Measurements from ENCODE around the gene KRT16.
"Not testable (repeated sequence)": the region's sequence is repeated elsewhere in the genome, so short reads cannot be mapped to it uniquely, and the experiment has no call there.

KRT16 gene

DNA sequence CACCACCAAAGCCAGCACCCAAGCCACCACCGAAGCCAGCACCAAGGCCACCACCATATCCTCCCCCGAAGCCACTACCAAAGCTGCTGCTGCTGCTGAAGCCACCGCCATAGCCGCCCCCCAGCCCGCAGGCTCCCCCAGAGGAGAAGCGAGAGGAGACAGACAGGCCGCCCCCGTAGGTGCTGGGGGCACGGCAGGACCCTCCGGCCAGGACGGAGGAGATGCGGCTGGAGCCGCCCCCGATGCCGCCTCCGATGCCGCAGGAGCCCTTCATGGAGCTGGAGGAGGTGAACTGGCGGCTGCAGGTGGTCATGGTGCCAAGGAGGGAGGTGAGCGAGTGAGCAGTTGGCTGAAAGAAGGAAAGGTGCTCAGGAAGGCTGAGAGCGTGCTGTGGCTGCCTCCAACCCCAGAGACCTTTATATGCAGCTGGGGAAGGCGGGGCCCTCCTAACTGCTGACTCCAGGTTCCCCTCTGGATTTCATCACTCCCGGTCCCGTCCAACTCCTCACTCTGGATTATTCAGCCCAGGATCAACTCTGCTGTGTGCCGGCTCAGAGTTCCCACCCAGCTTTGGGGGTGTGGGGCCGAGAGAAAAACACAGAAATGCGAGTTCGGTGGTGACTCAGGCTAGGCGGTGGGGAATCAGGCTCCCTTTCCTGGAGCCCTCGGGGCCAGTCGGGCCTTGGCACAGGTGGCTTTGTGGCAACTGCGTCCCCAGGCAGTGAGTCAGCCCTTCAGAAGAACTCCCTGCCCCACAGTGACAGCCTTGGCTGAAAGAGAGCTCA, at the start of gene KRT16:
KRT16 (minus strand) TSS at position 392 of the 785 bp plus-strand sequence; CDS start at position 313, 79 bp downstream.
- DNase-seq, result not testable (repeated sequence)

DNA sequence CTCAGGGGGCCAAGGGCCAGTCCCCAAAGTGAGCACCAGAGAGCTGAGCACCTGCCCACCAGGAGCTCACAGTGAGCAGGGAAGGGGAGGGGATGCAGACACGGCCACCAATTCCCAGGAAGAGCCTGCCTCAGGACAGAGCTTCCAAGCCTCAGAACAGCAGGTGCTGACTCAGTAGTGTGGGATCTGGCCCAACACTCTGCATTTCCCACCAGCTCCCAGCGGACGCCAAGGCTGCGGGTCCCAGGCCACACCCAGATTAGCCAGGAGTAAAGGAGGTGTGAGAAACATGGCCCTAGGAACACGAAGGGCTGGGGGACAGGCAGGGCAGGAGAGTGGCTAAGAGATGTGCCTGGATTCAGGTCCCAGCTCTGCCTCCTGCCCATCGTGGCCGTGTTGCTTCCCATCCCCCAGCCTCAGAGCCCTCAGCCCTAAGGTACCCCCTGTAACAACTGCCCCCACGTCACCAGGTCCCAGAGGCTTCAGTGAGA, 47.7 kb upstream of the KRT16 start:
- no peak for DNase-seq

DNA sequence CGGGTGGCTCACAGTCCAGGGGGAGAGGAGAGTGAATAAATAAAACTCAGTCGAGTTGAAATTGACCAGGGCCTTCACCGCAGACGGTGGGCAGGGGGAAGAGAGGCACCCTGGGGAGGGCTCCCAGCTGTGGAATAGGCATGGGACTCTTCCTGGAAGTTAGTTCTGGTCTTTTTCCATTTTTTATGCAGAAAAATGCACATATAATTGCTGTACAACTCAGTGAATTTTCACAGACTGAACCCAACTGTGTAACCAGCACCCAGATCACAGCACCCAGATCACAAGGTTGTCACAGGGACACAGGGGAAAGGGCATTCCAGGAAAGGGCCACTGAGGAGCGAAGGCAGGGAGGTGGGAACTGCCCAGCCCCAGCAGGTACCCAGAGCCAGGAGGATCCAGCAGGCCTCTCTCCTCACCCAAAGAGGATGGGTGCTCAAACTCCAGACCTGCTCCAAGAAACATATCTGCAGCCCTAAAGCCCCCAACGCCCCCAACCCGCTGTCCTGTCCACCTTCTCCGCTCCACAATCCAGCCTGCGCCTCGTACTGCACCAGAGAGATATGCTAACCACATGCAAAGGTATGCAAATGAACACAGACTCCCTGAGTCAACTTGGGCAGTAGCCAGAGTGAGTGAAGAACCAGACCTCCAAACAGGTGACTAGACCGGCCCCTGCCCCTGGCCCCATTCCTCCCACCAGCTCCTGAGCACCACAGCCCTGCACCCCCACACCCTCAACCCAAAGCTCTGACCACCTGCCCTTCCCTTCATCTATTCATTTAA, 47.1 kb upstream of the KRT16 start:
- no peak for DNase-seq

GRCh38 chr17:41658846-41659245, 46.3 kb upstream of the KRT16 start:
- no peak for DNase-seq

- no peak for DNase-seq
Observed at GRCh38 chr17:41657936-41658335, 45.4 kb upstream of the KRT16 start.

DNA sequence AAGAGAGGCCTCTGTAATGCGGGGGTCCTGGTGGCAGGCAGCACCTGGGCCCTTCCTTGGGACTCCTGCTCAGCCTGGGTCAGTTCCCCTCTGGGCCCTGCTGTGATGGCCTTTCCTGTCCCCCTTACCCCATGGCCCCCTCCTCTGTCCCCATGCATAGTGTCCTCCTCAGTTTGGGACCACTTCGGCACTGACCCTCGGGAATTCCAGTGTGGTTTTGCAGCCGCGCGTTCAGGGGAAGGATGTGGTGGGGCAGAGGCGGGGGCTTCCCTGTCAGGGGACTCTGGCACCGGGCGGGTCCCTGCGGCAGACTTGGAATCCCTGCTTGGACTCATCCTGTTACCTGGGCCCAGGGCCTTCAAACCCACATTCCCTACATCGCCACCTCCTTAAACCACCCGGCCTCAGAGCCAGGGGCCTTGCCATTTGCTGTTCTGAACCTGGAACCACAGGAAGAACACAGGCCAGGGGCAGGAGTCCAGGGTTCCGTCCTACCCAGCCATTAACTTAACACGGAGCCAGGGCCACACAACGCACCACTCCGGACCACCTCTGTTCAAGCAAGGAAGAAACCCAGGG, 44.7 kb upstream of the KRT16 start:
- DNase-seq, result no peak

DNA sequence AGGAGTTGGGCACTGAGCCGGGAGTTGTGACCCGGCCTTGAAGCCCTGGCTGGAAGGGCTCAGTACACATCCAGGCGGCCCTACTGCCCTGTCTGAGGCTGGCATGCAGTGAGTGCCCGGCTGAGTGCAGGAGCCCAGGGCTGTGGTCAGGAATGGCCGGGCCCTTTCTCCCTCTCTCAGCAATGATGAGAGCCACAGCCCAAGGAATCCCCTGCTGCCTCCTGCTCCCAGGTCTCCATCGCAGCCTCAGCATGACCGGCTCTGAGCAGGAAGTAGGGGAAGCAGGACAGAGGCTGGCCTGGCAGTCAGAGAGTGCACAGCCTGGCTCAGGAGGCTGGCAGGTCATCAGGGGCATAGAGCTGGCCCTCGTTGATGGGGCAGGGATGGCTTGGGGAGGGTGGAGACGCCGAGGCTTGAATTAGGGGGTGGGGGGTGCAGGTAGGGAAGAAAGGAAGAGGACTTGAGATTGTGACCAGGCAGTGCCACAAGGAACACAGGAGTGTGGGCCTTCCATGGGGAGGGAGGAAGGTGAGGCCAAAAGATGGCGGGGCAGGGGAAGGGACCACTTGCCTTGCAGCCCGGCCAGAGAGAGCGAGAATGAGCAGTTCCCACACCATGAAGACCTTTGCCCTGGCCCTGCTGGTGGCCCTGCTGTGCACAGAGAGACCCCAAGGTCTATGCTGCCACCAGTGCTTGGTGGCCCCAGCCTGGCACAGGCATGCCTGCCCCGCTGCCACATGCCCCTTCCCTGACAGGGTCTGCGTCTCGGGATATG, 43.9 kb upstream of the KRT16 start:
- DNase-seq, result no peak

GRCh38 chr17:41655611-41656111, 43.1 kb upstream of the KRT16 start:
- no peak for DNase-seq

DNA sequence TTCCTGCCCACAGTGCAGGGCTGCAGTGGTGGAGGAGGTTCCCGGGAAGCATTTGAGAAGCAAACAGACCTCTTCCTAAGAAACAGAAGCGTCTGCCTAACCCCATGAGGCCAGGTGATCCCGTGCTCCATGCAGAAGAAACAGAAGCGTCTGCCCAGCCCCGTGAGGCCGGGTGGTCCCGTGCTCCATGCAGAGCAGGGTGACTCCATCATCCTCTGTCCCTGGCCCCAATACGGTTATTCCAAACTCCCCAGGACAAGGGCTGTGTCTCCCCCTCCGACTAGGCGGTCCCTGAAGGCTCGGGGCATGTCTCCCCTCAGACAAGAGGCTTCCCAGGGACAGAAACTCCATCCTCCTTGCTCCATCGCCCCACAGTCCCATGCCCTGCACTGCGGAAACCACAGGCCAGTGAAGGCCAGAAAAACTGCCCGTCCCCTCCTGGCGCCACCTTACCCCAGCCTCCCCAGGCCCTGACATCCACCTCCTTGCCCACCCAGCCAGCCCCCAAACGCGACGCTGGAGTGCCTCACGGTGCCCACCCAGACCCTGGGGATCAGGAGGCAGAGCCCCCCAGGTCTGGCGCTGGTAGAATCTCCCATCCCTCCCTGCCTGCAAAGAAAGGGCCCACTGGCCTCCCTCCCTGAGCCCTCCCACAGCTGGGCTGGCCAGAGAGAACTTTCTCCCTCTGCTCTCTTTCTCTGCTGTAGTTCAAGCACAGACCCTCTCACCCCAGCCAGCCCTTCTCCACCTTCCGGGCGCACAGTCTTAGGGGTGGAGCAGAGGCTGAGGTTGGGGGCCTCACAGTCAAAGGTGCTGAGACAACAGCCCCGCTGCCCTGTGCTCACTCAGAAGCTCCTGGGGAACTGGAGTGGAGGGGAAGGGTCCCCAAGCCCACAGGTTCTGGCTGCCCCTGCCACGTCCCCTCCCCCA, 42.4 kb upstream of the KRT16 start:
- DNase-seq, result no peak

- DNase-seq, result no peak
Observed at GRCh38 chr17:41653892-41654677, 41.5 kb upstream of the KRT16 start.

DNA sequence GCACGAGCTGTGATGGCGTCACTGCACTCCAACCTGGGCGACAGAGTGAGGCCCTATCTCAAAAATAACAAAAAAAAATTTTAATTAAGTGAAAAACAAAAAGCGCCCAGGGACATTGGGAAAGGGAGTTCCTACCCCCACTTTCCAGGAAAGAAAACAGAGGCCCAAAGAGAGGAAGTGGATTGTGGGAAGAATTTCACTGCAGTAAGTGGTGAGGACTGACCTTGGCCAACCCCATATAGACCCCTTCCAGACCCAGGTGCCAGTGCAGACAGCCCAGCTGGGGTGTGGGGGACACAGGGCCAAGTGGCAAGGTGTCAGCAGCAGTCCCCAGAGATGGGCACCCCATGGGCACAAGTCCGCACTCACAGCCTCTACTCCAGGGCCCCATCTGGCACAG, 40.9 kb upstream of the KRT16 start:
- no peak for DNase-seq

- DNase-seq, result no peak
Observed at GRCh38 chr17:41652461-41652970, 39.9 kb upstream of the KRT16 start.

- no peak for DNase-seq
Observed at GRCh38 chr17:41651625-41652460, 39.3 kb upstream of the KRT16 start.

DNA sequence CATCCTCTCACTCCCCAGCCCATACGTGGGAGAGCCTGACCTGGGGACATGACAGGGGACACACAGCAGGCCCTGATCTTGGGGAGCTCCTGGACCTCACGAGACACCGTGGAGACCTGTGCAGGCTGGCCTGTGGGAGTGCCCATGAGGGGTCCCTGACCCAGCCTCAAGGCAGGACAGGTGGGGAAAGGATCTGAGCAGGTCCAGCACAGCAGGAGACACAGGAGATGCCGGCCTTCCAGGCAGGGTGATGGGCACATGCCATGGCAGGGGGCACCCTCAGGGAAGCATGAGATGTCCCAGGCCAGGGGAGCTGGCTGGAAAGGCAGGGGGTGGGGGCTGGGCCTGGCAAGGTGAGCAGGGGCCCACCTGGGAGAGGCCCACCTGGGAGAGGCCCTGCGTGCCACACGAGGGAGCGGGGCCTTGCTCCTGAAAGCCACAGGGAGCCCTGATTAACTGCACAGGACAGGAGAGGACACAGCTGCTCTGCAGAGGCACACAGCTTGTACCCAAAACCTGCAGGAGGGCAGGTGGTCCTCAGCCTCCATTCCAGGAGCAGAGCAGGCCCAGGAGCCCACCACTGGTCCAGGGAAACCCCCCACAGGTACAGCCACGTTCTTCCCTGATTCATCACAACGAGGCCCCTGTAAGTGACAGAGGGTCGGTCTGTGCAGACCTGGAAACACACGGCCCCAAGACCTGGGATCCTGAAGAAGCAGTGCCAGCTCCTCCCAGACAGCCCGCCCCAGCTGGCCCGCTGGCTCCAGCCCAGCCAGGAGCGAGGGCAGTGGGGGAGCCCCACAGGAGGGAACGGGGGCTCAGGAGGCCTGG, 38.4 kb upstream of the KRT16 start:
- DNase-seq, result no peak

GRCh38 chr17:41649923-41650519, 37.5 kb upstream of the KRT16 start:
- no peak for DNase-seq

DNA sequence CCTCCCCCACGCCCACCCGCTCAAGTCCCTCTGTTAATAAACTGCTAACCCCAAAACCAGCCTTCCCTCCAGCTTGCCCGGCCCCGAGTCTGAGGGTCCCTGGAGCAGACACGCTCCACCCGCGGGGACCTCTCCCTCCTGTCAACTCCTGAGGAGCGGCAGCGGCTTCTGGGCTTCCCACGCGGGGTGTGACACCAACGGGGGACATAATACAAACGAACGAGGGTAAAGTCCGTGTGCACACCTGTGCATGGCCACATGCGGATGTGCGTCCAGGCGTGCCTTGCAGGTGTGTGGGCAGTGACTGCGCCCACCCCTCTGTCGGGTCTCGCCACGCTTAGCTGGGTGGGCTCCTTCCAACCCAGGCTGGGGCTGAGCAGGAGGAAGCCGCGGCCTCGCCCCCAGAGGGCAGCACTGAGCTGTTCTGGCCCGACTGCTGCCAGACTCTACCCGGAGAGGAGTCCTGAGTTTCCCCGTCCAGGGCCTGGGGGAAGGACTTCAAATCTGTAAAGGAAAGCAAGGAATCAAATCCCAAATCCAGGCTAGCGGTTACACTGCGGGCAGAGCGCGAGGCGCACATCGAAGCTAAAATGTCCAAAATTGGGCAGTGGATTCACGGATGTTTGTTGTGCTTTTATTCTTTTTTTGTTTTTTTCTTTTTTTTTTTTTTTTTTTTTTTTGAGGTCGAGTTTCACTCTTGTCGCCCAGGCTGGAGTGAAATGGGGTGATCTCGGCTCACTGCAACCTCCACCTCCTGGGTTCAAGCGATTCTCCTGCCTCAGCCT, 36.0 kb upstream of the KRT16 start:
- DNase-seq, result peak; percentile 80 to 82

DNA sequence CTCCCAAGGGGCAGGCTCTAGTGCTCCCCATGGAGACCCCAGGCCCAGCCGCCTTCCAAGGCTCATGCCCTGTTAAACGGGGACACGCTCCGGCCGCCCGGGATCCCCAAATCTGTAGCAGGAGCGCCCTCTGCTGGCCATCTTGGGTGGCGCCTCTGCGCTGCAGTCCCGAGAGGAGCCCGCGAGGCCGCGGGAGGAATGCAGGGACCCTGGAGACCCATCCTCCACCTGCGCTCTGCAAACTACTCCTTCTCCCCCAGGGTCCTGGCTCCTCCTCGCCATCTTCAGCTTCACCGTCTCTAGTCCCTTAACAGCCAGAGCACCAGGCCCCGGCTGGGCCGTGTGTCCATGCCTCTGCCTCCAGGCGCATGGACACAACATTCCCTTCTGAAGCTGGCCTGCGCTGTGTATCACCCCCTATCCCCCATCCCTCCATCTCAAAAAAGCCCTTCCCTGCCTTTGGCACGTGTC, 35.4 kb upstream of the KRT16 start:
- DNase-seq, result peak; percentile 85 to 88
